ENCODE results near the gene NEGR1. TPM values are rescaled to one million over a fixed set of nuclear protein-coding genes. Genes with fewer than 3 reads are reported as not detected.

The NEGR1 gene
- total and polyA plus RNA-seq, 2 experiments from 2014 or later: 0.57 to 0.94 TPM

DNA sequence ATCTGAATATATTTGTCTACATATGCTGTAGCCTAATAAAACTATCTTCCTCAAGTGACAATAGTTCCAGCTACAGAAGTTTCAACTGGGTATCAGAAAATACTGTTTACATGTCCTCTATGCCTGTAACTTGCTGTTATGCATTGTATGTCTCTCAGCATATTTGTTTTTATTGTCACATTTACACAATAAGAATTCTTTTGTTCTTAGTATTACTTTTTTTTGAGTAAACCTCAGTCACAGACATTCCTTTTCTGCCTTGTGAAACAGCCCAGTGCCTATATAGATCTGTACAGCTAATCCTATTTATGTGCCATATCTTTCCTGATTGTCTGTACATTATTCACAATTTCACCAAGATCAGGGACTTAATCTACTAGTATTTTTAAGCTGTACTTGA lies 565.2 kb downstream of the NEGR1 start:
- H3K4me3 ChIP-seq: no peak overlapping the region
- no peaks in the 10 kb centered on the region for H3K36me3 ChIP-seq (ENCODE audit: insufficient read depth)
- no peak for TF ChIP-seq EZH2 (IDR thresholded peaks at IDR 0.05; ENCODE audit: low read depth, unreplicated experiment)
- no peak for TF ChIP-seq POLR2AphosphoS5 (IDR thresholded peaks at IDR 0.05; ENCODE audit: low read depth)
- no peak for TF ChIP-seq ZNF114 (CRISPR knock-in tag; IDR thresholded peaks at IDR 0.05)
- no peak for TF ChIP-seq STAT1 (IDR thresholded peaks at IDR 0.05; ENCODE audit: unreplicated experiment)
- TF ChIP-seq, protein P1, sequence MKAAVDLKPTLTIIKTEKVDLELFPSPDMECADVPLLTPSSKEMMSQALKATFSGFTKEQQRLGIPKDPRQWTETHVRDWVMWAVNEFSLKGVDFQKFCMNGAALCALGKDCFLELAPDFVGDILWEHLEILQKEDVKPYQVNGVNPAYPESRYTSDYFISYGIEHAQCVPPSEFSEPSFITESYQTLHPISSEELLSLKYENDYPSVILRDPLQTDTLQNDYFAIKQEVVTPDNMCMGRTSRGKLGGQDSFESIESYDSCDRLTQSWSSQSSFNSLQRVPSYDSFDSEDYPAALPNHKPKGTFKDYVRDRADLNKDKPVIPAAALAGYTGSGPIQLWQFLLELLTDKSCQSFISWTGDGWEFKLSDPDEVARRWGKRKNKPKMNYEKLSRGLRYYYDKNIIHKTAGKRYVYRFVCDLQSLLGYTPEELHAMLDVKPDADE (IDR thresholded peaks at IDR 0.05): no peak
- no peak for TF ChIP-seq CREB1 (CRISPR knock-in tag; IDR thresholded peaks at IDR 0.05; ENCODE audit: low read depth)
- TF ChIP-seq, protein P2, sequence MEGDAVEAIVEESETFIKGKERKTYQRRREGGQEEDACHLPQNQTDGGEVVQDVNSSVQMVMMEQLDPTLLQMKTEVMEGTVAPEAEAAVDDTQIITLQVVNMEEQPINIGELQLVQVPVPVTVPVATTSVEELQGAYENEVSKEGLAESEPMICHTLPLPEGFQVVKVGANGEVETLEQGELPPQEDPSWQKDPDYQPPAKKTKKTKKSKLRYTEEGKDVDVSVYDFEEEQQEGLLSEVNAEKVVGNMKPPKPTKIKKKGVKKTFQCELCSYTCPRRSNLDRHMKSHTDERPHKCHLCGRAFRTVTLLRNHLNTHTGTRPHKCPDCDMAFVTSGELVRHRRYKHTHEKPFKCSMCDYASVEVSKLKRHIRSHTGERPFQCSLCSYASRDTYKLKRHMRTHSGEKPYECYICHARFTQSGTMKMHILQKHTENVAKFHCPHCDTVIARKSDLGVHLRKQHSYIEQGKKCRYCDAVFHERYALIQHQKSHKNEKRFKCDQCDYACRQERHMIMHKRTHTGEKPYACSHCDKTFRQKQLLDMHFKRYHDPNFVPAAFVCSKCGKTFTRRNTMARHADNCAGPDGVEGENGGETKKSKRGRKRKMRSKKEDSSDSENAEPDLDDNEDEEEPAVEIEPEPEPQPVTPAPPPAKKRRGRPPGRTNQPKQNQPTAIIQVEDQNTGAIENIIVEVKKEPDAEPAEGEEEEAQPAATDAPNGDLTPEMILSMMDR (conservative IDR thresholded peaks at IDR 0.05; ENCODE audit: low read depth in 2 of 2): no peak
- no peak for TF ChIP-seq EZH2phosphoT487 (IDR thresholded peaks at IDR 0.05; ENCODE audit: unreplicated experiment)
- no peak overlapping the region for H3K27ac ChIP-seq (ENCODE audit: low read depth)
- H3F3A ChIP-seq (replicated peaks; ENCODE audit: low read depth): no peaks in the 10 kb centered on the region
- no peak overlapping the region for H2AFZ ChIP-seq
- peaks cover 4% of the 10 kb centered on the region for H3K9me2 ChIP-seq (ENCODE audit: insufficient read depth)
- Mint-ChIP-seq H3K4me3 (no peak overlapping the region), H3K36me3 (ENCODE audit: low read depth) (peaks cover 4% of the 10 kb centered on the region; the same call in 1 of the 3 replicates), H3K4me1 (peaks cover 4% of the 10 kb centered on the region; the same call in 2 of the 3 replicates), H3K27ac (no peak overlapping the region), H3K27me3 (ENCODE audit: insufficient read depth, low read depth, poor library complexity) (no peaks in the 10 kb centered on the region), H3K9me3 (peaks cover 8% of the 10 kb centered on the region; the same call in 2 of the 3 replicates)
- ATAC-seq (no peak), DNase-seq (ENCODE audit: low spot score) (no peak)
- no peaks in the 10 kb centered on the region for H3K79me2 ChIP-seq (replicated peaks; ENCODE audit: insufficient read depth)
- H3K4me1 ChIP-seq (ENCODE audit: insufficient read depth): no peaks in the 10 kb centered on the region
- H4K20me1 ChIP-seq (replicated peaks; ENCODE audit: insufficient read depth): no peaks in the 10 kb centered on the region
- H3K4me2 ChIP-seq: no peak overlapping the region
- H3K27me3 ChIP-seq (ENCODE audit: insufficient read depth): no peaks in the 10 kb centered on the region

DNA sequence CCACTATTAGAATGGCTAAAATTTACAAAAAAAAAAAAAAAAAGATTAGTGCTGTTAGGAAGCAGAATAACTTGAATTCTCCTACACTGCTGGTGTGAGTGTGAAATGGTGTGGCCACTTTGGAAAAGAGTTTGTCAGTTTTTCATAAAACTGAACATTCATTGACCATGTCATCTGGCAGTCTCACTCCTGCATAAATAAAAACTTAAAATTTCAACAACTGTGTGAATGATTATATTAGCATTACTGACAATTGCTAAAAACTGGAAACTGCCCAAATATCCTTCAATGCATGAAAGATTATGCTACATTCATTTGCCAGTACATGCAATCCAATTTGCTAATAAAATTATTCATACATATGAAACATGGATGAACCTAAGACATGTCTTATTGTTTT lies 570.9 kb downstream of the NEGR1 start:
- Mint-ChIP-seq H3K4me1 (no peaks in the 10 kb centered on the region), H3K27me3 (ENCODE audit: insufficient read depth, low read depth, poor library complexity) (no peaks in the 10 kb centered on the region), H3K9me3 (peaks cover 8% of the 10 kb centered on the region; the same call in 2 of the 3 replicates), H3K36me3 (ENCODE audit: low read depth) (peaks cover 4% of the 10 kb centered on the region; the same call in 1 of the 3 replicates), H3K27ac (no peak overlapping the region), H3K4me3 (no peak overlapping the region)
- H3K9me2 ChIP-seq (ENCODE audit: insufficient read depth): peaks cover 4% of the 10 kb centered on the region
- H3F3A ChIP-seq (replicated peaks; ENCODE audit: low read depth): no peaks in the 10 kb centered on the region
- no peak overlapping the region for H3K4me2 ChIP-seq
- no peaks in the 10 kb centered on the region for H3K27me3 ChIP-seq (ENCODE audit: insufficient read depth)
- H3K27ac ChIP-seq (ENCODE audit: low read depth): no peak overlapping the region
- H3K4me3 ChIP-seq: no peak overlapping the region
- H3K79me2 ChIP-seq (replicated peaks; ENCODE audit: insufficient read depth): no peaks in the 10 kb centered on the region
- DNase-seq (ENCODE audit: low spot score) (no peak), ATAC-seq (no peak)
- H3K4me1 ChIP-seq (ENCODE audit: insufficient read depth): no peaks in the 10 kb centered on the region
- no peaks in the 10 kb centered on the region for H3K36me3 ChIP-seq (ENCODE audit: insufficient read depth)
- H4K20me1 ChIP-seq (replicated peaks; ENCODE audit: insufficient read depth): no peaks in the 10 kb centered on the region
- H2AFZ ChIP-seq: no peak overlapping the region
- TF ChIP-seq JUNB (IDR thresholded peaks at IDR 0.05; ENCODE audit: unreplicated experiment): no peak
- TF ChIP-seq, protein P3, sequence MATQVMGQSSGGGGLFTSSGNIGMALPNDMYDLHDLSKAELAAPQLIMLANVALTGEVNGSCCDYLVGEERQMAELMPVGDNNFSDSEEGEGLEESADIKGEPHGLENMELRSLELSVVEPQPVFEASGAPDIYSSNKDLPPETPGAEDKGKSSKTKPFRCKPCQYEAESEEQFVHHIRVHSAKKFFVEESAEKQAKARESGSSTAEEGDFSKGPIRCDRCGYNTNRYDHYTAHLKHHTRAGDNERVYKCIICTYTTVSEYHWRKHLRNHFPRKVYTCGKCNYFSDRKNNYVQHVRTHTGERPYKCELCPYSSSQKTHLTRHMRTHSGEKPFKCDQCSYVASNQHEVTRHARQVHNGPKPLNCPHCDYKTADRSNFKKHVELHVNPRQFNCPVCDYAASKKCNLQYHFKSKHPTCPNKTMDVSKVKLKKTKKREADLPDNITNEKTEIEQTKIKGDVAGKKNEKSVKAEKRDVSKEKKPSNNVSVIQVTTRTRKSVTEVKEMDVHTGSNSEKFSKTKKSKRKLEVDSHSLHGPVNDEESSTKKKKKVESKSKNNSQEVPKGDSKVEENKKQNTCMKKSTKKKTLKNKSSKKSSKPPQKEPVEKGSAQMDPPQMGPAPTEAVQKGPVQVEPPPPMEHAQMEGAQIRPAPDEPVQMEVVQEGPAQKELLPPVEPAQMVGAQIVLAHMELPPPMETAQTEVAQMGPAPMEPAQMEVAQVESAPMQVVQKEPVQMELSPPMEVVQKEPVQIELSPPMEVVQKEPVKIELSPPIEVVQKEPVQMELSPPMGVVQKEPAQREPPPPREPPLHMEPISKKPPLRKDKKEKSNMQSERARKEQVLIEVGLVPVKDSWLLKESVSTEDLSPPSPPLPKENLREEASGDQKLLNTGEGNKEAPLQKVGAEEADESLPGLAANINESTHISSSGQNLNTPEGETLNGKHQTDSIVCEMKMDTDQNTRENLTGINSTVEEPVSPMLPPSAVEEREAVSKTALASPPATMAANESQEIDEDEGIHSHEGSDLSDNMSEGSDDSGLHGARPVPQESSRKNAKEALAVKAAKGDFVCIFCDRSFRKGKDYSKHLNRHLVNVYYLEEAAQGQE (IDR thresholded peaks at IDR 0.05; ENCODE audit: unreplicated experiment): no peak
- TF ChIP-seq EZH2 (IDR thresholded peaks at IDR 0.05; ENCODE audit: low read depth, unreplicated experiment): no peak

Measured in GM23338 (cell line).